Raji (cell line): ENCODE measurements around the gene ANKRD13B.

Experiments
- POLR2A ChIP-seq: IDR thresholded peaks from 2 replicates; pipeline ENCODE4 v1.6.1; 2011; ENCODE audit warnings: low read depth, low read length, control low read depth; ENCODE audit not compliant: insufficient read depth

Gene ANKRD13B

DNA sequence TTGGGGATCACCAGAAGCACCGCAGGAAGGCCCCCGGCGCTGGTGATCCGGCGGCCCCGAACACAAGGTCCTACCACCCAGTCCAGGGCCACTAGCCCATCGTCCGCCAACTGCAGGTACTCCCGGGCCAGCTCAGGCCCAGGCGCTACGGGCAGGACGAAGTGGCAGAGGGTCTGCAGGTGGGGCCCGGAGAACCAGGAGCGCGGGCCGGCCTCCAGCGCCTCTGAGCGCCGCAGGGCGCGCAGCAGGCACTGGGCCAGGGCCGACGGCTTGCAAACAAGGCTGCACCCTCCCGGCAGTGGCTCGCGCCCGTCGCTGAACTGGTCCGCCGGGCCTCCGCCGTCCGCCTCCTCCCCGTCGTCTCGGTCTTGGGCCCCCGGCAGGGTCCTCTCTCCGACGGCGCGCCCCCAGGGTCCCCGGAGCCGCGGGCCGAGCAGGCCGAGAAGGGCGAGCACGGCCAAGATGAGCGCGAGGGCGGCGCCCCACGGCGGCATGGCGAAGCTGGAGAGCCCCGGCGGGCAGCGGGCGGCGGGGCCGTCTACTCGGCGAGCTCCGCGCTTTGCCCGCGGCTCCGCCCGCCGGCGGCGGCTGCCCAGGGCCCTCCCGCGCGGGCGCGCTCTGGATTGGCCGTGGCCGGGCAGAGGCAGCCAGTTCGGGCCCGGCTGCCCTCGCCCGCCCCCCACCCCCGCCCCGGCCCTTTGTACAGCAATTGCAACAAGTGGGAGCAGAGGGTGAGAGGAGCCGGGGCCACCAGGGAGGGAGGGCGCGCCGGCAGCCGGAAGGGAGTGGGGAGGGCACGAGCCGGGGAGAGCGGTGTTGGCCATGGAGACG lies 26.2 kb upstream of the ANKRD13B start, which contains the start of gene ABHD15:
Gene ABHD15, minus strand, starts transcription at position 565 of the 831 bp plus-strand sequence. Its CDS starts 71 bp downstream, at position 494.
- TF ChIP-seq POLR2A: peak; percentile 37; the same call in 1 of the 2 replicates

DNA sequence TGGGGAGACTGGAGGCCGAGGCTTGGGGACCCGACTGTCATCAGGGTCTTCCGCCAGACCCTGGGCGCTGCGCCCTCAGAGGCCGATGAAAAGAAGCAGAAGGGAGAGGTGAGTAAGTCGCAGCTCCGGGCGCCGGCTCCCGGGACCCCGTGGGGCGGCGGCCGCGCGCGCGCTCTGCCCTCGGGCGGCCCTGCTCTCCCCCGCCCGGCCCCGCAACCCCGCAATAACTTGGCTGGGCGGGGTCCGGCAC lies 25.7 kb upstream of the ANKRD13B start:
- TF ChIP-seq POLR2A: no peak

DNA sequence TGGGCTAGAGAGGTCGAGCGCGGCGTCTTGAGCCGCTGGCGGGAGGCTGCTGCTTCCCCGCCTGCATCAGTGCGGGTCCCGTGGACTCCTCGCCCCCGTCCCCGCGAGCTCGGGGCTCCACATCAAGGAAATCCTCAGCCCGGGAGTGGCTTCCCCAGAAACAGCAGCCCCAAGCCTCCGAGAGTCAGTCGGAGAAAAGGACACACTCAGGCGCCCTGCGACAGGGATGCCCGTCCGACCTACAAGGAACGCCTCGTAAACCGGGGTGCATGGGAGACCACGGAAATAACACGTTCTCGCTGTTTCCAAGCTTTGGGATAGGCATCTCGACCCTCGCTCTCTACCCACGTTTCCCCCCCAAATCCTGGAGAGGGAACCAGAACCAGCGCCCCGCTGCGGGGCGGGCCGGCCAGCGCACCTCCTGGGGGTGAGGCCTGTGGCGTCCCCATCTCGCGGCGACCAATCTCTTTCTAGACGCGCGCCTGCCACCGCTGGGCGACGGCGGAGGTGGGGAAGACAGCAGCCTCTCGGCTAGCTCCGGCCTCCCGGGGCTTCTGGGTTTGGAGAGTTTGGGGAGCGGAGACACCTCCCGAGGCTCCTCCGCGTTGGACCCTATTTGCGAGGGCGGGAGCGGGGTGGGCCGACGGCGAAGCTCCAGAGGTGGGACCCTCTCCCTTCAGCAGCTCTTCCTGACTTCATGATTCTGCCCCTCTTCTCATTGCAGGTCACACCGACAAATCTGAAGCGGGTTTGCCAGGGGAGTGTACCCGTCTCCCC lies 25.2 kb upstream of the ANKRD13B start:
- TF ChIP-seq POLR2A: no peak; the same call in 1 of the 2 replicates

DNA sequence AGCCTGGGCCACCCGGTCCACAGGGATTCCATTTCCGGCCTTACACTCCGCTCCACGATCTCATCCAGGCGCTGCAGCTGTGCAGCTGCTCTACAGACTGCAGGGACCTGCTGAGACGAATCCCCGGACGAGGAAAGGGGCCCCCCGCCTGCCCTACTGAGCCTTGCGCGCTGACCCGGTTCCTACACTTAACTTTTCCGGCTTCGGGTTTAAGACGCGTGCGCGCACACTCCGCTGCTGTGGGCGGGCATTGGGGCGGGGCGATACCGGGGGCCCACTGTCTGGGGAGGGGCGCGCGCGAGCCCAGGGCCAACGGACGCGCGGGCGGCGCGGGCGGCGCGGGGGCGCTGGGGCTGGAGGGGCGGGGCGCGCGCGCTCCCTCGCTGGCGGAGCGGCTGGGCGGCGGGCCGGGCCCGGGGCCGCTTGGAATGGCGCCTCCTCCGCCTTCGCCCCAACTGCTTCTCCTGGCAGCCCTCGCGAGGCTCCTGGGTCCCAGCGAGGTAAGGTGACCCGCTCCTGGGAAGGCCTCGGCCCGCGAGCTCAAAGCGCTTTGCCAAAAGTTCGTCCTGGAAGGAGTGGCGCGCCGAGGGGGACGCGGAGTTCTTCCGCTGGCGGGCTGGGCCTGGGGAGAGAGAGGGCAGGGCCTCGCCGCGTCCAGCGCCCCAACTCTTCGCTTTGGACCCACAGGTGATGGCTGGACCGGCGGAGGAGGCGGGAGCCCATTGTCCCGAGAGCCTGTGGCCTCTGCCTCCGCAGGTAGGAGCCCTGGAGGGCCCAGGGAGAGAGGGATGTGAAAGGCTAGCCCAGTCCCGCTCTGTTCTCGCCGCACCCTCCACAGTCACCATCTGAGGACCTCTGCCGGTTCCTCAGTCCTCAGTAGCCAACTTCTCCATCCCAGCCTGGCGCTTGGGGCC lies 24.3 kb upstream of the ANKRD13B start, which contains the start of gene TP53I13:
Gene TP53I13, plus strand, starts transcription at position 371 of the 914 bp plus-strand sequence. Its CDS starts 58 bp downstream, at position 429.
- TF ChIP-seq POLR2A: peak; percentile 87

DNA sequence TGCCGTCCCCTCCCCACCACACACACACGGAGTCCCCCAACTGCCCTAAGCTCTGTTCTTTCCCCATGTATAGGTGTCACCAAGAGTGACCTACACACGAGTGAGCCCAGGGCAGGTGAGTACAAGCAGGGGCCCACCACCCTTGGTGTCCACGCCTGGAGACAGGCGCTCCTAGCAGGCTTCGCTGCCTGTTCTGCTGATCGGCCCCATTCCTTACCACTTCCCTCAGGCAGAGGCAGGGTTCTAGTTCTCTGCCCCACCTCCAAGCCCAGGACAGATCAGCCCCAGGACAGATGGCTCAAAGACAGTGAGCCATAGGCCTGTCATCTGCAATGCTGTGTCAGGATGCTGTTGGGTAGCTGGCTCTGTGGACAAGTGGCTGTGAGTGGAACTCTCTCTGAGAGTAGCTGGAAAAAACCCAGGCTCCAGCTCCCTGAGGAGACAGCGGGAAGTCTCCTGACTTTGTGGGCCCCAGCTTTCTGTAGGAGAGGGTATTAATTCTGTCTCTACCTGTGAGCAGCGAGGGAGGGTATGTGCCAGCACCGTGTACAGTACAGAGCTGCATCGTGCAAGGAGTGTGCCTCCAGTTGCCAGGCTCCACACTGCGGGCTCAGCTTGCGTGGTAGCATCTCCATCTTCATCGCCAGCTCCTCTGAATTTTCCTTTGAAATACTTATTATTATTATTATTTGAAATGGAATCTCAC lies 23.5 kb upstream of the ANKRD13B start:
- no peak for TF ChIP-seq POLR2A

DNA sequence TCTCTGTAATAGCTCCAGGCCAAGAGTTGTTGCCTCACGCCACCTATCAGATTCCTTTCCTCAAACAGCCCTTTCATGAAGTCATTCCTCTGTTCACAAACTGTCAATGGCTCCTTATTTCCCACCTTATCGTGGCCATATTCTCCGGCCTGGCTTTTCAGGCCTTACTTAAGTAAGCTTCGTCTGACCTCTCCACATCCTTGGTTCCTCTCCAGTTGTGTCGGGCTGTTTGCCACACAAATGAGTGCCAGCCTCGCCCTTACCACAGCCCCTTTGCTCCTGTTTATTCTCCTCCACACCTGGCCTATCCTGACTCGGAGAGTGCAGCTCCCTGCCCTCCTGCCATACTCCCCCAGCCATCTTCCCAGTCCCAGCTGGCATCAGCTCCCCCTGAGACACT lies 22.4 kb upstream of the ANKRD13B start:
- TF ChIP-seq POLR2A: no peak

DNA sequence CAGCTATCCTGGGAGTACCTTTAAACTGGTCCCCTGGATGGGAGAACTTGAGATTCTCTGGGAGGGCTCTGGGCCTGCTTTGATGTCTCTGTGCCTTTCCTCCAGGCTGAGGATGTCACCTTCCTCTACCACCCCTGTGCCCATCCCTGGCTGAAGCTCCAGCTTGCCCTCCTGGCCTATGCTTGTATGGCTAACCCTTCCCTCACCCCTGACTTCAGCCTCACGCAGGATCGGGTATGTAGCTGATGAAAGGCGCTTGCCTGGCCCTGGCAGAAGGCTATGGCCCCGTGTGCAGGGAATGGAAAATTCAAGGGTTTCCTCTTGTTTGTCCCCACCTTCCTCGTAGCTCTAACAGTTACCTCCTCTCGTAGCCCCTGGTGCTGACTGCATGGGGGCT lies 21.4 kb upstream of the ANKRD13B start:
- no peak for TF ChIP-seq POLR2A

DNA sequence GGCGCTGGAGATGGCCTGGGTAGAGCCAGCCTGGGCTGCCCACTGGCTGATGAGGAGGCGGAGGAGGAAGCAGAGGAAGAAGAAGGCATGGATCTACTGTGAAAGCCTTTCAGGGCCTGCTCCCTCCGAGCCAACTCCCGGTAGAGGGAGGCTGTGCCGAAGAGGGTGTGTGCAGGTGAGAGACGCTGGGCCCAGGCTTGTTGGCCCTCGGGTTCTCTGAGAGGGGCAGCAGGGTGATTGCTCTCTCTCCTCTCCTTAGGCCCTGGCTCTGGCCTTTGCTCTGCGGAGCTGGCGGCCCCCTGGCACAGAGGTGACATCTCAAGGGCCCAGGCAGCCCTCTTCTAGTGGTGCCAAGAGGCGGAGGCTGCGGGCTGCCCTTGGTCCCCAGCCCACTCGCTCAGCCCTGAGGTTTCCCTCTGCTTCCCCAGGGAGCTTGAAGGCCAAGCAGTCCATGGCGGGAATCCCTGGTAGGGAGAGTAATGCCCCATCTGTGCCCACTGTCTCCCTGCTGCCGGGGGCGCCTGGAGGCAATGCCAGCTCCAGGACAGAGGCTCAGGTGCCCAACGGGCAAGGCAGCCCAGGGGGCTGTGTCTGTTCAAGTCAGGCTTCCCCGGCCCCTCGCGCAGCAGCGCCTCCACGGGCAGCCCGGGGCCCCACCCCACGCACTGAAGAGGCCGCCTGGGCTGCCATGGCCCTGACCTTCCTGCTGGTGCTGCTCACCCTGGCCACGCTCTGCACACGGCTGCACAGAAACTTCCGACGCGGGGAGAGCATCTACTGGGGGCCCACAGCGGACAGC lies 20.9 kb upstream of the ANKRD13B start:
- TF ChIP-seq POLR2A: no peak

DNA sequence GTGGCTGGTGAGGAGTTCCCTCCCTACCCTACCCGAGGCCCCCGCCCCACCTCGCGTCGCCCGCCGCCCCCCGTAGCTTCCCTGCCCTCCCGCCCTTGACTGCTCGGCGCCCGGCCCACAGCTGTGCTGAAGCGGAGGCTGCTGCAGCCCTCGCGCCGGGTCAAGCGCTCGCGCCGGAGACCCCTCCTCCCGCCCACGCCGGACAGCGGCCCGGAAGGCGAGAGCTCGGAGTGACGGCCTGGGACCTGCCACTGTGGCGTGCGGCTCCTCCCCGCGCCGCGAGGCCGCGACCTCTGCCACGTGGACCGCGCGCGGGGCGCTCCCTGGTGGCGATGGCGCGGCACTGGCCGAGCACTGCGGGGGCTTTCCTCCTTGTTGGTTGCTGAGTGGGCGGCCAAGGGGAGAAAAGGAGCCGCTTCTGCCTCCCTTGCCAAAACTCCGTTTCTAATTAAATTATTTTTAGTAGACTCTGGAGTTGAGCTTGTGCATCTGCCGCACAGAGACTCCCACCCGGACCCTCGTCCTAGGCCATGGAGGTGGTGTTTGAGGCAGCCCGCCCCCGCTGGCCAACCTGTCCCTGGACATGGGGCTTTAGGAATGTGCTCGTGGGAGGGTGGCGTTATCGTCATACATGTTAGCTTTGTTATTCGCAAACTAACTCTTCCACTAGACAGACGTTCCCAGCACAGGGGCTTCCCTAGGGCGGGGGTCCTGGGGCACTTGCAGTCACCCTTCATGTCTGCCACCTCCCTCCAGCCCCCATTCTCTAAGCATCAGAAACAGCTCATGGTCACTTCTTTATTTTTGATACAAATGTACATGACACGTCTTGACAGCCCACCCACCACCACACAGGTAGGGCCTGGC lies 20.0 kb upstream of the ANKRD13B start:
- TF ChIP-seq POLR2A: no peak

DNA sequence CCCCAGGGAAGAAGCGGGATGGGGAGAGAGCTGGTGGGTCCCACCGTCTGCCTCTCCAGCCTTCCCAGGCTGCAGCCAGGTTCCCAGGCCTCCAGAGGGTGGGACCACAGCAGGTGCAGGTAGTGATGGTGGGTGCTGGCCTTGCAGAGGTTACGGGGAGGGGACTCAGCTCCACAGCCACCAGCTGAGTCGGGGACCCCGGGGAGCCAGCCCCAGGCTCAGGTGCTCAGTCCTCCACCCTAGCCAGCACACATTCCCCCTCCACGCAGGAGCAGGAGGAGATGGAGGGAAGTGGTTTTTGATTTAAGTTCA lies 19.4 kb upstream of the ANKRD13B start:
- TF ChIP-seq POLR2A: no peak

DNA sequence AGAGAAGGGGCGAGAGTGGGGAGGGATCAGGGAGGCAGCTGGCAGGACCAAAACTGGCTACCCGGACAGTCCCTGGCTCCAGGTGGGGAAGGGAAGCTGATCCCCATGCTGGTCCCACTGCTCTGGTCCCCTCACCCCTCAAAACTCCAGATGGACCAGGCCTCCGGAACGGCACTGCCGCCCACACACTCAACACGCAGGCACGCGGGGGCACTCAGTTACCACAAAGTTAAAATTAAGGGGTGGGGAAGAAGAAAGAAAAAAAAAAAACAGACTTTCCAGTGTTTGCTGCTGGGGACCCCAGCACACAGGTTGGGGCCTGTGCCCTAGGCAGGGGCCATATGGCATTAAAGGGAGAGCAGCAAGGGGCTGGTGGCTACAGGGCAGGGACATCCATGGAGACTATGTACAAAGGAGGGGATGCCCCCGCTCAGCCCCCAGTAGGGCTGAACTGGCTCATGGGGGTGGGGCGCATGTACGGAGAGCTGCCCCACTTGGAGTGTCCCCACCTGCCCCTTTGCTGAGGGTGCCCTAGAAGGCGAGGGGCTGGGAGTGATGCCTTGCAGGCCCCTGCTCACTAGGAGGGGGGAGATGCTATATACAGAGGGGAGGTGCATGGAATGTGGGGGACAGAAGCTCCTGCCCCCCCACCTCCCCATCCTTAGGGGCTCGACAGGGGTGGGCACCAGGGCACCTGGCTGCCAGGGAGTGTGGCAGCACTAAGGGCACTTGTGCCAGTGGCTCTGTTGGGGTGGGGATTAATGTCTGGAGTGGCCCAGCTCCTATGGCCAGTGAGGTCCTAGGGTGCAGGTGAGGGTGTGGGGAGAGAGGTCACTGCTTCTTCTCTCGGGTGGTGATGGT lies 18.8 kb upstream of the ANKRD13B start:
- TF ChIP-seq POLR2A: no peak
